HepG2 (cell line): ENCODE measurements around the gene VSIG2. TPM values are rescaled to one million over a fixed set of nuclear protein-coding genes. Genes with fewer than 3 reads are reported as not detected.
"Not testable (repeated sequence)": the region's sequence is repeated elsewhere in the genome, so short reads cannot be mapped to it uniquely, and the experiment has no call there.

Experiments used
- ATAC-seq: fragments of 200-7000 bp; cut with Tn5 transposase; 3 replicates; pipeline ENCODE4 v1.9.1; 2020; ENCODE audit warnings: mild to moderate bottlenecking, moderate library complexity
- BruUV-seq: library from RNA; stranded (reverse); fragments of 400-500 nt; replicated peaks from 2 replicates; lab custom pipeline; 2021; lab: Mats Ljungman, UMichigan
- CTCF ChIA-PET: fragments of 300-600 bp; formaldehyde crosslinking; extraction: SDS; loops from one replicate; lab custom pipeline; 2021; ENCODE audit warnings: low total read pairs, inconsistent platforms, low intra/inter-chr PET ratio; lab: Yijun Ruan, JAX
- POLR2A ChIA-PET: fragments of 350-600 bp; sonication (Branson Sonifier 250); formaldehyde crosslinking; loops from one replicate; lab custom pipeline; 2020; ENCODE audit warnings: antibody characterized with exemption, inconsistent platforms; lab: Yijun Ruan, JAX
- DNase-seq: peaks from one replicate; pipeline ENCODE4 v3.0.0-alpha.2; 2015; ENCODE audit warnings: low spot score
- FAIRE-seq: peaks from 3 replicates; lab custom pipeline; 2011; peaks lifted over from hg19 to GRCh38; lab: Jason Lieb, UNC
- H2AFZ ChIP-seq: one replicate; pipeline ENCODE4 v1.6.1; 2011; ENCODE audit warnings: low read length, inconsistent platforms
- H3K27ac ChIP-seq: fragments of 300-600 bp; 3 replicates; pipeline ENCODE4 v1.8.0; 2011; ENCODE audit warnings: mixed run types, mild to moderate bottlenecking, mixed read lengths, low read length, inconsistent platforms; ENCODE audit not compliant: insufficient read depth; ENCODE audit errors: extremely low read length
- H3K27me3 ChIP-seq, 2 experiments: fragments of 200-600 bp in 1 of 2; 2 replicates in 1 of 2; 3 replicates in 1 of 2; pipeline versions ENCODE4 v1.6.0 to v1.8.0; 2011; ENCODE audit warnings: low read length in 2 of 2, mild to moderate bottlenecking in 2 of 2, moderate library complexity in 2 of 2, inconsistent platforms in 1 of 2; ENCODE audit not compliant: insufficient read depth in 2 of 2, control insufficient read depth in 1 of 2
- H3K36me3 ChIP-seq, 2 experiments: fragments of 200-600 bp in 1 of 2; replicated peaks in 1 of 2; 2 replicates in 1 of 2; 3 replicates in 1 of 2; pipeline versions ENCODE4 v1.5.1 to v1.8.0; 2011; ENCODE audit warnings: low read length in 2 of 2, inconsistent platforms in 1 of 2; ENCODE audit not compliant: insufficient read depth in 2 of 2, control insufficient read depth in 1 of 2
- H3K4me1 ChIP-seq: 2 replicates; pipeline ENCODE4 v1.5.1; 2012; ENCODE audit warnings: low read length, inconsistent platforms; ENCODE audit not compliant: insufficient read depth
- H3K4me2 ChIP-seq: 2 replicates; pipeline ENCODE4 v1.6.0; 2011; ENCODE audit warnings: low read depth, low read length, inconsistent platforms
- H3K4me3 ChIP-seq, 3 experiments: fragments of 200-600 bp in 1 of 3; sonication (generic), shearing (Covaris generic) in 1 of 3; replicated peaks in 1 of 3; 2 replicates each; pipeline ENCODE4 v1.5.1; 2011 to 2016; ENCODE audit warnings: low read length in 3 of 3, inconsistent platforms in 2 of 3, low read depth in 2 of 3, mild to moderate bottlenecking in 2 of 3, control low read depth in 1 of 3, mixed read lengths in 1 of 3; ENCODE audit not compliant: insufficient read depth in 1 of 3
- H3K79me2 ChIP-seq: one replicate; pipeline ENCODE4 v1.6.1; 2011; ENCODE audit warnings: low read length, inconsistent platforms; ENCODE audit not compliant: insufficient read depth
- H3K9ac ChIP-seq: 2 replicates; pipeline ENCODE4 v1.6.0; 2011; ENCODE audit warnings: mild to moderate bottlenecking, low read depth, low read length, inconsistent platforms; ENCODE audit not compliant: insufficient read depth
- H3K9me3 ChIP-seq: 2 replicates; pipeline ENCODE4 v1.5.1; 2012; ENCODE audit warnings: mild to moderate bottlenecking, low read length
- H4K20me1 ChIP-seq: 2 replicates; pipeline ENCODE4 v1.6.0; 2011; ENCODE audit warnings: inconsistent platforms, mild to moderate bottlenecking, low read length, moderate library complexity; ENCODE audit not compliant: insufficient read depth
- CREB1 ChIP-seq, 2 experiments: fragments of 450-650 bp in 1 of 2; IDR thresholded peaks; 2 replicates each; pipeline ENCODE4 v1.6.1; 2016 to 2017; ENCODE audit warnings: control low read depth in 1 of 2, mild to moderate bottlenecking in 1 of 2, missing compliant biosample characterization in 1 of 2, missing genetic modification characterization in 1 of 2
- DR1 ChIP-seq: sonication (generic); formaldehyde crosslinking; IDR thresholded peaks from 2 replicates; pipeline ENCODE4 v1.8.0; 2021; ENCODE audit warnings: mild to moderate bottlenecking, missing genetic modification reagents, inconsistent platforms
- KDM5A ChIP-seq: fragments of 200-600 bp; sonication (generic); IDR thresholded peaks from 2 replicates; pipeline ENCODE4 v1.7.0; 2018; ENCODE audit warnings: antibody characterized with exemption, mild to moderate bottlenecking, low read length, borderline replicate concordance
- NAIF1 ChIP-seq: sonication (generic); formaldehyde crosslinking; IDR thresholded peaks from 2 replicates; pipeline ENCODE4 v1.5.0; 2020; ENCODE audit warnings: mild to moderate bottlenecking, missing genetic modification reagents, borderline replicate concordance
- PTBP1 ChIP-seq: fragments of 200-400 bp; formaldehyde crosslinking; IDR thresholded peaks from 2 replicates; pipeline ENCODE4 v1.6.1; 2018; ENCODE audit warnings: low read length, low read depth; ENCODE audit not compliant: poor library complexity, severe bottlenecking
- TEAD3 ChIP-seq: optimal IDR thresholded peaks from 2 replicates; pipeline ENCODE3; 2016; ENCODE audit warnings: borderline replicate concordance
- ZBTB39 ChIP-seq: sonication (generic); formaldehyde crosslinking; IDR thresholded peaks from 2 replicates; pipeline ENCODE4 v1.5.0; 2020; ENCODE audit warnings: missing genetic modification reagents
- ZBTB7B ChIP-seq: sonication (generic); formaldehyde crosslinking; IDR thresholded peaks from 2 replicates; pipeline ENCODE4 v1.4.0; 2020; ENCODE audit warnings: missing genetic modification reagents
- ZKSCAN5 ChIP-seq: sonication (generic); formaldehyde crosslinking; IDR thresholded peaks from 2 replicates; pipeline ENCODE4 v1.5.1; 2020; ENCODE audit warnings: mild to moderate bottlenecking, missing genetic modification reagents
- ZNF598 ChIP-seq: sonication (generic); formaldehyde crosslinking; IDR thresholded peaks from 2 replicates; pipeline ENCODE4 v1.5.1; 2020; ENCODE audit warnings: mild to moderate bottlenecking, missing genetic modification reagents, borderline replicate concordance
- WGBS: methylation state at CpG from one replicate; pipeline ENCODE4 v1.1.6; 2017; ENCODE audit warnings: low lambda C conversion rate; 5-methylcytosine and 5-hydroxymethylcytosine counted together
- in situ Hi-C: cut with HindIII; loops from 2 replicates; pipeline ENCODE4 v1.10.0; 2017; ENCODE audit warnings: low pct_unique_long_range_greater_than_20kb; ENCODE audit not compliant: extremely low pct_ligation_motif_present
- intact Hi-C: fragments of 100-400 bp; cut with micrococcal nuclease; formaldehyde crosslinking; loops from one replicate; pipeline ENCODE4 v1.10.0; 2022; ENCODE audit not compliant: unreplicated experiment
- polyA plus RNA-seq, 8 experiments: library from polyadenylated mRNA; depleted of rRNA in 3 of 8; stranded (reverse) in 7 of 8; unstranded in 1 of 8; fragments of >200 nt; fragmentation: Illumina TruSeq in 4 of 8; extraction: Trizol in 4 of 8; gene quantifications; 2 replicates each; pipeline versions ENCODE4 v1.2.1 to v1.2.3, GENCODE V29; 2011 to 2016; ENCODE audit warnings: low read depth in 4 of 8, missing spikeins in 1 of 8, mixed read lengths in 1 of 8; ENCODE audit not compliant: insufficient read depth in 1 of 8
- total RNA-seq, 5 experiments: library from RNA; depleted of rRNA; stranded (reverse); fragments of >200 nt; fragmentation: Illumina TruSeq; extraction: Trizol; gene quantifications; 2 replicates each; pipeline ENCODE4 v1.2.3, GENCODE V29; 2016; ENCODE audit warnings: low read depth in 1 of 5
- TF ChIP-seq, protein P1 (sequence below): sonication (generic); formaldehyde crosslinking; IDR thresholded peaks from 2 replicates; pipeline ENCODE4 v1.8.0; 2022; ENCODE audit warnings: mild to moderate bottlenecking, missing genetic modification reagents

VSIG2 gene
- total and polyA plus RNA-seq, 2 of the 13 experiments (the other 11 are each of a cell fraction or from before 2014, with no cell fraction given): 0.80 to 2.7 TPM

GRCh38 chr11:124770959-124771358 is 18.9 kb upstream of the VSIG2 start:
- DNase-seq, H3K79me2 ChIP-seq, FAIRE-seq, intact Hi-C loops, H3K9ac ChIP-seq, BruUV-seq, CTCF ChIA-PET, H2AFZ ChIP-seq, in situ Hi-C loops, ATAC-seq, H4K20me1 ChIP-seq, H3K27me3 ChIP-seq, H3K4me2 ChIP-seq, H3K4me3 ChIP-seq, H3K27ac ChIP-seq, H3K9me3 ChIP-seq: not testable (repeated sequence)
- 98% methylated on average over 6 of the region's 6 CpGs for WGBS
- H3K4me1 ChIP-seq: peaks cover 41% of the 10 kb centered on the region
- peaks cover 1 to 22% of the 10 kb centered on the region in 2 experiments; a peak in 2 of 5 replicates for H3K36me3 ChIP-seq
- POLR2A ChIA-PET: interaction anchor here (1.3 kb wide), 1 partner anchor 24 kb away, joined by 3 read pairs; no protein-coding TSS in a partner anchor

GRCh38 chr11:124769806-124770774 is 18.0 kb upstream of the VSIG2 start:
- DNase-seq: peak; percentile 51
- H3K4me1 ChIP-seq: peaks cover 48% of the 10 kb centered on the region
- TF ChIP-seq NAIF1 (no peak), ZNF598 (no peak), TEAD3 (CRISPR knock-in tag) (peak; percentile 37), ZKSCAN5 (CRISPR knock-in tag) (no peak), PTBP1 (no peak), DR1 (CRISPR knock-in tag) (no peak), ZBTB39 (no peak), KDM5A (no peak), ZBTB7B (CRISPR knock-in tag) (no peak), CREB1 (IDR thresholded peaks at IDR 0.05) (no peak), CREB1 (CRISPR knock-in tag; IDR thresholded peaks at IDR 0.05) (no peak)
- TF ChIP-seq, protein P1, sequence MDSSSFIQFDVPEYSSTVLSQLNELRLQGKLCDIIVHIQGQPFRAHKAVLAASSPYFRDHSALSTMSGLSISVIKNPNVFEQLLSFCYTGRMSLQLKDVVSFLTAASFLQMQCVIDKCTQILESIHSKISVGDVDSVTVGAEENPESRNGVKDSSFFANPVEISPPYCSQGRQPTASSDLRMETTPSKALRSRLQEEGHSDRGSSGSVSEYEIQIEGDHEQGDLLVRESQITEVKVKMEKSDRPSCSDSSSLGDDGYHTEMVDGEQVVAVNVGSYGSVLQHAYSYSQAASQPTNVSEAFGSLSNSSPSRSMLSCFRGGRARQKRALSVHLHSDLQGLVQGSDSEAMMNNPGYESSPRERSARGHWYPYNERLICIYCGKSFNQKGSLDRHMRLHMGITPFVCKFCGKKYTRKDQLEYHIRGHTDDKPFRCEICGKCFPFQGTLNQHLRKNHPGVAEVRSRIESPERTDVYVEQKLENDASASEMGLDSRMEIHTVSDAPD: no peak

More at GRCh38 chr11:124769806-124770774, 18.0 kb upstream of the VSIG2 start:
- Histone ChIP-seq H2AFZ (no peak overlapping the region), H3K9me3 (no peaks in the 10 kb centered on the region), H3K27me3 (no peaks in the 10 kb centered on the region), H3K36me3 (peaks cover 1 to 22% of the 10 kb centered on the region in 2 experiments; a peak in 2 of 5 replicates), H3K4me3 (no peak overlapping the region), H4K20me1 (no peaks in the 10 kb centered on the region), H3K79me2 (no peaks in the 10 kb centered on the region), H3K4me2 (no peak overlapping the region), H3K9ac (no peak overlapping the region), H3K27ac (no peak overlapping the region)
- ChIA-PET CTCF (no interaction called here), POLR2A (interaction anchor here (1.2 to 1.3 kb wide), 2 partner anchors 23 to 30 kb away, joined by 3 to 6 read pairs; partner anchors contain the start of gene MSANTD2)
- no TSS peak for BruUV-seq
- in situ Hi-C loops: no loop called here
- ATAC-seq (peak; percentile 35; the same call in 1 of the 3 replicates), FAIRE-seq (no peak)
- intact Hi-C loops: no loop called here
- WGBS: 97% methylated on average over 8 of the region's 8 CpGs
